ENCODE data around the gene NOP16. TPM values are rescaled to one million over a fixed set of nuclear protein-coding genes. Genes with fewer than 3 reads are reported as not detected.
A peak's percentile ranks its signal among the peaks of the same experiment; 100 is the strongest.

The NOP16 gene
- total RNA-seq, 2 donors from 2014 or later = 37.6 to 99.0 TPM

GRCh38 chr5:176400382-176401156, 12.2 kb upstream of the NOP16 start:
- Mint-ChIP-seq H3K4me1 (no peaks in the 10 kb centered on the region), H3K36me3 (ENCODE audit: low read depth) (peaks cover 7% of the 10 kb centered on the region), H3K9me3 (no peaks in the 10 kb centered on the region), H3K27me3 (no peaks in the 10 kb centered on the region), H3K27ac (peak overlapping the region; percentile 25), H3K4me3 (no peak overlapping the region)
- ATAC-seq (replicated peaks) = no peak

- no peaks in the 10 kb centered on the region for H3K9me3 Mint-ChIP-seq
- H3K27me3 Mint-ChIP-seq = no peaks in the 10 kb centered on the region
- peaks cover 13% of the 10 kb centered on the region for H3K36me3 Mint-ChIP-seq (ENCODE audit: low read depth)
- no peak for ATAC-seq (replicated peaks)
- no peak overlapping the region for H3K27ac Mint-ChIP-seq
- no peak overlapping the region for H3K4me3 Mint-ChIP-seq
- H3K4me1 Mint-ChIP-seq = no peaks in the 10 kb centered on the region
Observed at GRCh38 chr5:176397736-176398420, 9.5 kb upstream of the NOP16 start.

- Mint-ChIP-seq H3K36me3 (ENCODE audit: low read depth) (peaks cover 23% of the 10 kb centered on the region), H3K9me3 (no peaks in the 10 kb centered on the region), H3K27me3 (no peaks in the 10 kb centered on the region), H3K4me1 (no peaks in the 10 kb centered on the region), H3K27ac (peak overlapping the region; percentile 53), H3K4me3 (no peak overlapping the region)
- ATAC-seq (replicated peaks) = no peak
Observed at GRCh38 chr5:176396330-176396729, 7.9 kb upstream of the NOP16 start.

- peaks cover 28% of the 10 kb centered on the region for H3K36me3 Mint-ChIP-seq (ENCODE audit: low read depth)
- no peak overlapping the region for H3K4me3 Mint-ChIP-seq
- no peaks in the 10 kb centered on the region for H3K27me3 Mint-ChIP-seq
- no peaks in the 10 kb centered on the region for H3K4me1 Mint-ChIP-seq
- no peak for ATAC-seq (replicated peaks)
- no peaks in the 10 kb centered on the region for H3K9me3 Mint-ChIP-seq
- no peak overlapping the region for H3K27ac Mint-ChIP-seq
Observed at GRCh38 chr5:176394881-176395675, 6.7 kb upstream of the NOP16 start.

- Mint-ChIP-seq H3K4me1 (no peaks in the 10 kb centered on the region), H3K4me3 (no peak overlapping the region), H3K36me3 (ENCODE audit: low read depth) (peaks cover 35% of the 10 kb centered on the region), H3K9me3 (no peaks in the 10 kb centered on the region), H3K27ac (no peak overlapping the region), H3K27me3 (no peaks in the 10 kb centered on the region)
- ATAC-seq (replicated peaks) = no peak
Observed at GRCh38 chr5:176394096-176394495, 5.7 kb upstream of the NOP16 start.

- H3K27me3 Mint-ChIP-seq = no peaks in the 10 kb centered on the region
- no peak overlapping the region for H3K4me3 Mint-ChIP-seq
Observed at GRCh38 chr5:176392526-176392925, 4.1 kb upstream of the NOP16 start.

GRCh38 chr5:176391999-176392398, 3.6 kb upstream of the NOP16 start:
- H3K36me3 Mint-ChIP-seq (ENCODE audit: low read depth) = peaks cover 56% of the 10 kb centered on the region
- ATAC-seq (replicated peaks) = no peak
- H3K27ac Mint-ChIP-seq = peak overlapping the region; percentile 38
- H3K9me3 Mint-ChIP-seq = no peaks in the 10 kb centered on the region
- H3K4me1 Mint-ChIP-seq = no peaks in the 10 kb centered on the region
- no peaks in the 10 kb centered on the region for H3K27me3 Mint-ChIP-seq
- H3K4me3 Mint-ChIP-seq = no peak overlapping the region

More at GRCh38 chr5:176392526-176392925, 4.1 kb upstream of the NOP16 start:
- H3K9me3 Mint-ChIP-seq = no peaks in the 10 kb centered on the region
- ATAC-seq (replicated peaks) = no peak
- no peaks in the 10 kb centered on the region for H3K4me1 Mint-ChIP-seq
- H3K36me3 Mint-ChIP-seq (ENCODE audit: low read depth) = peaks cover 51% of the 10 kb centered on the region
- peak overlapping the region; percentile 66 for H3K27ac Mint-ChIP-seq

- Mint-ChIP-seq H3K9me3 (no peaks in the 10 kb centered on the region), H3K36me3 (ENCODE audit: low read depth) (peaks cover 61% of the 10 kb centered on the region), H3K27ac (peak overlapping the region; percentile 38), H3K4me1 (peaks cover 5% of the 10 kb centered on the region), H3K4me3 (no peak overlapping the region), H3K27me3 (no peaks in the 10 kb centered on the region)
- no peak for ATAC-seq (replicated peaks)
Observed at GRCh38 chr5:176391479-176391878, 3.1 kb upstream of the NOP16 start.

- Mint-ChIP-seq H3K27ac (peak overlapping the region; percentile 99), H3K4me3 (peak overlapping the region; percentile 98), H3K9me3 (no peaks in the 10 kb centered on the region), H3K27me3 (no peaks in the 10 kb centered on the region), H3K36me3 (ENCODE audit: low read depth) (peaks cover 82% of the 10 kb centered on the region), H3K4me1 (peaks cover 14% of the 10 kb centered on the region)
- ATAC-seq (replicated peaks) = peak; percentile 50
Observed at GRCh38 chr5:176389135-176390123, 1.0 kb upstream of the NOP16 start.

- Mint-ChIP-seq H3K9me3 (no peaks in the 10 kb centered on the region), H3K4me3 (peak overlapping the region; percentile 98), H3K36me3 (ENCODE audit: low read depth) (peaks cover 89% of the 10 kb centered on the region), H3K27ac (peak overlapping the region; percentile 99), H3K27me3 (no peaks in the 10 kb centered on the region), H3K4me1 (peaks cover 14% of the 10 kb centered on the region)
- no peak for ATAC-seq (replicated peaks)
Observed at GRCh38 chr5:176388003-176388443, 375 bp downstream of the NOP16 start.

- ATAC-seq (replicated peaks) = no peak
Observed at GRCh38 chr5:176387384-176387925, 943 bp downstream of the NOP16 start.

GRCh38 chr5:176386491-176386890, 1.9 kb downstream of the NOP16 start:
- peak overlapping the region; percentile 98 for H3K4me3 Mint-ChIP-seq
- peak overlapping the region; percentile 99 for H3K27ac Mint-ChIP-seq

More at GRCh38 chr5:176387384-176387925, 943 bp downstream of the NOP16 start:
- H3K36me3 Mint-ChIP-seq (ENCODE audit: low read depth) = peaks cover 89% of the 10 kb centered on the region
- no peaks in the 10 kb centered on the region for H3K9me3 Mint-ChIP-seq
- no peaks in the 10 kb centered on the region for H3K27me3 Mint-ChIP-seq
- H3K4me1 Mint-ChIP-seq = peaks cover 14% of the 10 kb centered on the region
- H3K27ac Mint-ChIP-seq = peak overlapping the region; percentile 99
- H3K4me3 Mint-ChIP-seq = peak overlapping the region; percentile 98

GRCh38 chr5:176384991-176385390, 3.4 kb downstream of the NOP16 start:
- no peak overlapping the region for H3K4me3 Mint-ChIP-seq
- H3K27me3 Mint-ChIP-seq = no peaks in the 10 kb centered on the region
- H3K9me3 Mint-ChIP-seq = no peaks in the 10 kb centered on the region
- H3K4me1 Mint-ChIP-seq = peaks cover 14% of the 10 kb centered on the region
- peaks cover 96% of the 10 kb centered on the region for H3K36me3 Mint-ChIP-seq (ENCODE audit: low read depth)
- ATAC-seq (replicated peaks) = no peak
- H3K27ac Mint-ChIP-seq = peak overlapping the region; percentile 79

More at GRCh38 chr5:176386491-176386890, 1.9 kb downstream of the NOP16 start:
- no peaks in the 10 kb centered on the region for H3K27me3 Mint-ChIP-seq
- peaks cover 14% of the 10 kb centered on the region for H3K4me1 Mint-ChIP-seq
- no peak for ATAC-seq (replicated peaks)
- no peaks in the 10 kb centered on the region for H3K9me3 Mint-ChIP-seq
- H3K36me3 Mint-ChIP-seq (ENCODE audit: low read depth) = peaks cover 88% of the 10 kb centered on the region
